Liver (tissue), 9 donors: ENCODE data around the gene RAPGEF1. TPM values are rescaled to one million over a fixed set of nuclear protein-coding genes. Genes with fewer than 3 reads are reported as not detected.

Experiments used
- DNase-seq: peaks from one replicate; pipeline ENCODE4 v3.0.0-alpha.2; 2017; ENCODE audit warnings: low spot score
- H3K27ac ChIP-seq, 2 donors: one replicate each; pipeline ENCODE4 v1.7.0; 2013; ENCODE audit warnings: inconsistent platforms in 2 of 2, low read length in 2 of 2, control low read depth in 1 of 2, low read depth in 1 of 2, mild to moderate bottlenecking in 1 of 2
- H3K27me3 ChIP-seq, 4 donors: one replicate each; pipeline versions ENCODE4 v1.6.1 to v1.7.0; 2013; ENCODE audit warnings: low read length in 3 of 4, inconsistent platforms in 1 of 4, mild to moderate bottlenecking in 1 of 4, moderate library complexity in 1 of 4; ENCODE audit not compliant: control insufficient read depth in 4 of 4, insufficient read depth in 4 of 4
- H3K36me3 ChIP-seq, 4 donors: one replicate each; pipeline versions ENCODE4 v1.6.1 to v1.7.0; 2013; ENCODE audit warnings: low read length in 3 of 4, mild to moderate bottlenecking in 3 of 4, low read depth in 1 of 4, moderate library complexity in 1 of 4; ENCODE audit not compliant: control insufficient read depth in 4 of 4, insufficient read depth in 3 of 4
- H3K4me1 ChIP-seq, 4 donors: one replicate each; pipeline versions ENCODE4 v1.6.1 to v1.7.0; 2013; ENCODE audit warnings: low read length in 3 of 4, mild to moderate bottlenecking in 3 of 4, moderate library complexity in 1 of 4; ENCODE audit not compliant: control insufficient read depth in 4 of 4, insufficient read depth in 4 of 4
- H3K4me3 ChIP-seq, 3 donors: one replicate each; pipeline versions ENCODE4 v1.6.1 to v1.7.0; 2013; ENCODE audit warnings: low read length in 3 of 3, control low read depth in 1 of 3, low read depth in 1 of 3, mild to moderate bottlenecking in 1 of 3
- H3K9ac ChIP-seq, 2 donors: one replicate each; pipeline ENCODE4 v1.7.0; 2013; ENCODE audit warnings: low read length in 2 of 2, mild to moderate bottlenecking in 2 of 2, moderate library complexity in 2 of 2, control low read depth in 1 of 2, low read depth in 1 of 2
- H3K9me3 ChIP-seq, 4 donors: one replicate each; pipeline versions ENCODE4 v1.6.1 to v1.7.0; 2013; ENCODE audit warnings: low read length in 3 of 4; ENCODE audit not compliant: control insufficient read depth in 4 of 4
- CTCF ChIP-seq: fragments of 150-350 bp; IDR thresholded peaks from 2 replicates; pipeline ENCODE4 v1.5.1; 2017; ENCODE audit warnings: improper control_type of control experiment, low read depth, low read length; ENCODE audit not compliant: missing input control
- EGR1 ChIP-seq, 2 donors: IDR thresholded peaks; 2 replicates each; pipeline ENCODE4 v1.6.1; 2016 to 2018; ENCODE audit warnings: antibody characterized with exemption in 2 of 2, low read depth in 2 of 2
- FOXA1 ChIP-seq: IDR thresholded peaks from 2 replicates; pipeline ENCODE4 v1.6.1; 2016; ENCODE audit warnings: antibody characterized with exemption
- FOXA2 ChIP-seq: IDR thresholded peaks from 2 replicates; pipeline ENCODE4 v1.6.1; 2016; ENCODE audit warnings: antibody characterized with exemption
- GABPA ChIP-seq, 2 donors: IDR thresholded peaks in 1 of 2; conservative IDR thresholded peaks in 1 of 2; 2 replicates each; pipeline ENCODE4 v1.6.1; 2016; ENCODE audit warnings: antibody characterized with exemption in 2 of 2, mild to moderate bottlenecking in 1 of 2, moderate library complexity in 1 of 2
- HNF4A ChIP-seq, 2 donors: conservative IDR thresholded peaks; 2 replicates each; pipeline ENCODE4 v1.6.1; 2016; ENCODE audit warnings: antibody characterized with exemption in 2 of 2, mild to moderate bottlenecking in 2 of 2
- HNF4G ChIP-seq: IDR thresholded peaks from 2 replicates; pipeline ENCODE4 v1.6.1; 2016; ENCODE audit warnings: antibody characterized with exemption
- JUND ChIP-seq, 2 donors: IDR thresholded peaks; 2 replicates each; pipeline ENCODE4 v1.6.1; 2016; ENCODE audit warnings: antibody characterized with exemption in 2 of 2
- MAX ChIP-seq: IDR thresholded peaks from 2 replicates; pipeline ENCODE4 v1.6.1; 2016; ENCODE audit warnings: antibody characterized with exemption
- RAD21 ChIP-seq, 2 donors: IDR thresholded peaks; 2 replicates each; pipeline ENCODE4 v1.6.1; 2016; ENCODE audit warnings: antibody characterized with exemption in 2 of 2, mild to moderate bottlenecking in 2 of 2
- REST ChIP-seq: IDR thresholded peaks from 2 replicates; pipeline ENCODE4 v1.6.1; 2016; ENCODE audit warnings: antibody characterized with exemption, mild to moderate bottlenecking
- RXRA ChIP-seq, 2 donors: IDR thresholded peaks; 2 replicates each; pipeline ENCODE4 v1.6.1; 2017 to 2018; ENCODE audit warnings: antibody characterized with exemption in 2 of 2, mild to moderate bottlenecking in 1 of 2
- SP1 ChIP-seq: IDR thresholded peaks from 2 replicates; pipeline ENCODE4 v1.6.1; 2018; ENCODE audit warnings: antibody characterized with exemption, mild to moderate bottlenecking
- TAF1 ChIP-seq: conservative IDR thresholded peaks from 2 replicates; pipeline ENCODE4 v1.6.1; 2016; ENCODE audit warnings: antibody characterized with exemption, mild to moderate bottlenecking
- ZBTB33 ChIP-seq: IDR thresholded peaks from 2 replicates; pipeline ENCODE4 v1.6.1; 2016; ENCODE audit warnings: antibody characterized with exemption
- WGBS: extraction: QIAGEN DNeasy Blood & Tissue Kit; methylation state at CpG from one replicate; pipeline ENCODE4 v1.1.7; 2013; 5-methylcytosine and 5-hydroxymethylcytosine counted together
- polyA plus RNA-seq, 2 donors: library from polyadenylated mRNA; stranded (reverse) in 1 of 2; unstranded in 1 of 2; fragments of 200-250 nt in 1 of 2; fragments of >200 nt in 1 of 2; fragmentation: Nextera tagmentation in 1 of 2; extraction: Ambion mirVana in 1 of 2; gene quantifications; one replicate each; pipeline versions ENCODE4 v1.2.1 to v1.2.3, GENCODE V29; 2013 to 2015
- total RNA-seq, 2 donors: library from RNA; depleted of rRNA; stranded (reverse); fragments of >200 nt; gene quantifications; one replicate each; pipeline ENCODE4 v1.2.3, GENCODE V29; 2014
- donor health status: healthy.
- donor health status: healthy.
- donor health status: healthy.
- donor health status: healthy.
- donor health status: healthy.

Gene RAPGEF1
- total and polyA plus RNA-seq, 4 donors, result 5.6 to 19.7 (median 16.8) TPM

- TF ChIP-seq JUND (IDR thresholded peaks at IDR 0.05) (peak; percentile 38 to 53), RAD21 (IDR thresholded peaks at IDR 0.05) (peak in 1 of 2 donors; percentile 62), TAF1 (no peak), FOXA2 (peak; percentile 92), RXRA (IDR thresholded peaks at IDR 0.05) (peak; percentile 65 to 67), ZBTB33 (no peak), SP1 (peak; percentile 40), HNF4A (conservative IDR thresholded peaks at IDR 0.05) (peak; percentile 71 to 77), MAX (peak; percentile 38), FOXA1 (peak; percentile 89), GABPA (IDR thresholded peaks at IDR 0.05 in 1 of 2, conservative IDR thresholded peaks at IDR 0.05 in 1 of 2) (no peak)
Measured at GRCh38 chr9:131732061-131732526, 7.8 kb downstream of the RAPGEF1 start (continued).

- Histone ChIP-seq H3K36me3 (no peaks in the 10 kb centered on the region), H3K27me3 (no peaks in the 10 kb centered on the region), H3K9ac (peak overlapping the region in 1 of 2 donors; percentile 49), H3K9me3 (no peaks in the 10 kb centered on the region), H3K4me1 (peaks cover 24 to 73% (median 66%) of the 10 kb centered on the region in 4 donors), H3K27ac (peak overlapping the region; percentile 58 to 64), H3K4me3 (no peak overlapping the region)
- 63% methylated on average over 5 of the region's 5 CpGs for WGBS
- DNase-seq, result no peak
- TF ChIP-seq ZBTB33 (no peak), HNF4G (no peak), GABPA (IDR thresholded peaks at IDR 0.05 in 1 of 2, conservative IDR thresholded peaks at IDR 0.05 in 1 of 2) (no peak), RAD21 (IDR thresholded peaks at IDR 0.05) (no peak), REST (no peak), FOXA2 (no peak), EGR1 (IDR thresholded peaks at IDR 0.05; ENCODE audit: low read depth in 2 of 2) (no peak), SP1 (no peak), MAX (no peak), CTCF (no peak)
Measured at GRCh38 chr9:131731644-131732043, 8.2 kb downstream of the RAPGEF1 start.
